ENCODE results near the gene RGCC.

GRCh38 chr13:41501281-41501680 lies 43.9 kb downstream of the RGCC start:
- no peak for TF ChIP-seq CTCF (IDR thresholded peaks at IDR 0.05)
- TF ChIP-seq POLR2A (IDR thresholded peaks at IDR 0.05), result no peak

Measured in Peyer's patch (tissue), 4 donors.